HFF-Myc (cell line): Measurements from ENCODE around the gene LRRC8D.

Experiments used
- DNase-seq: peaks from one replicate; pipeline ENCODE4 v3.0.0-alpha.2; 2011; ENCODE audit warnings: low read depth; ENCODE audit errors: extremely low read depth
- H3K4me3 ChIP-seq: replicated peaks from 2 replicates; pipeline ENCODE4 v1.5.1; 2011; ENCODE audit warnings: low read depth, mild to moderate bottlenecking, control low read depth, low read length
- TF ChIP-seq, protein P1 (sequence below): IDR thresholded peaks from 2 replicates; pipeline ENCODE4 v1.5.1; 2012; ENCODE audit warnings: mild to moderate bottlenecking, low read depth, low read length, control low read depth; ENCODE audit errors: missing control alignments

Gene LRRC8D

GRCh38 chr1:89870998-89871397, 50.2 kb downstream of the LRRC8D start:
- TF ChIP-seq, protein P1, sequence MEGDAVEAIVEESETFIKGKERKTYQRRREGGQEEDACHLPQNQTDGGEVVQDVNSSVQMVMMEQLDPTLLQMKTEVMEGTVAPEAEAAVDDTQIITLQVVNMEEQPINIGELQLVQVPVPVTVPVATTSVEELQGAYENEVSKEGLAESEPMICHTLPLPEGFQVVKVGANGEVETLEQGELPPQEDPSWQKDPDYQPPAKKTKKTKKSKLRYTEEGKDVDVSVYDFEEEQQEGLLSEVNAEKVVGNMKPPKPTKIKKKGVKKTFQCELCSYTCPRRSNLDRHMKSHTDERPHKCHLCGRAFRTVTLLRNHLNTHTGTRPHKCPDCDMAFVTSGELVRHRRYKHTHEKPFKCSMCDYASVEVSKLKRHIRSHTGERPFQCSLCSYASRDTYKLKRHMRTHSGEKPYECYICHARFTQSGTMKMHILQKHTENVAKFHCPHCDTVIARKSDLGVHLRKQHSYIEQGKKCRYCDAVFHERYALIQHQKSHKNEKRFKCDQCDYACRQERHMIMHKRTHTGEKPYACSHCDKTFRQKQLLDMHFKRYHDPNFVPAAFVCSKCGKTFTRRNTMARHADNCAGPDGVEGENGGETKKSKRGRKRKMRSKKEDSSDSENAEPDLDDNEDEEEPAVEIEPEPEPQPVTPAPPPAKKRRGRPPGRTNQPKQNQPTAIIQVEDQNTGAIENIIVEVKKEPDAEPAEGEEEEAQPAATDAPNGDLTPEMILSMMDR = no peak
- no peak for DNase-seq

DNA sequence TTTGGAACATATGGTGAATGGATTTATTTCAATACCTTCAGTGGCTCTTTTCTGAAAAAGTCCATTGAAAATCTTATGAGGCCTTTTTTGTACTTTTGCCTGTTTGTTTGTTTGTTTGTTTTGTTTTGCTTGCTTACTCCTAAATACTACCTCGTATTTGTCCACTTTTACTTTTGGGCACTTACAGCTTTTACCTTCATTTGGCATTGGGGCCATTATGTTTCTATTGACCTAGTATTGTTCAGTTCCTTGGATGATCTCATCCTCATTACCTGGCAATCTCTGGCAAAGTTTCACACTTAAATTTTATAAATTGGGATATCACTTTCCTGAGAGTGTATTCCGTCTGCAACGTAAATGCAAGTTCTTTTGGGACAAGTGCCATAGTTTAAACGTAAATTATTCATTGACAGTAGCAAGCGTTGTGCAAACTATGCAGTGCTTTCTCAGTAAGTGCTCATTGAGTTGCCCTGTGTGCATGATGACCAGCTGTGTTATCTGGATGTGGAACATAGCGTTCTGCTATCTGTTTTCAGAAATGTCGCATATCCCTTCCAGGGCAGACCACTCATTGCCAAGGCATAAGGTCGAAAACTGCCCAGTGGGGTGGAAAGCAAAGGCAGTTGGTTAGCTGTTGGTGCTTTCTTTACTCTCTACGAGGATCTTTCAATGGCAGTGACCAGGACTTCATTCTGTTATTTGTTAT, 51.1 kb downstream of the LRRC8D start:
- no peak for DNase-seq
- no peak overlapping the region for H3K4me3 ChIP-seq
- TF ChIP-seq, protein P1 = no peak

More at GRCh38 chr1:89870998-89871397, 50.2 kb downstream of the LRRC8D start:
- no peak overlapping the region for H3K4me3 ChIP-seq

- DNase-seq = no peak
- TF ChIP-seq, protein P1 = no peak
These were observed 51.7 kb downstream of the LRRC8D start for GRCh38 chr1:89872567-89872966.

GRCh38 chr1:89873288-89873687, 52.5 kb downstream of the LRRC8D start:
- TF ChIP-seq, protein P1 = no peak
- no peak for DNase-seq
- no peak overlapping the region for H3K4me3 ChIP-seq

More at GRCh38 chr1:89872567-89872966, 51.7 kb downstream of the LRRC8D start:
- no peak overlapping the region for H3K4me3 ChIP-seq

GRCh38 chr1:89873770-89874169, 52.9 kb downstream of the LRRC8D start:
- TF ChIP-seq, protein P1 = no peak
- H3K4me3 ChIP-seq = no peak overlapping the region
- DNase-seq = no peak

DNA sequence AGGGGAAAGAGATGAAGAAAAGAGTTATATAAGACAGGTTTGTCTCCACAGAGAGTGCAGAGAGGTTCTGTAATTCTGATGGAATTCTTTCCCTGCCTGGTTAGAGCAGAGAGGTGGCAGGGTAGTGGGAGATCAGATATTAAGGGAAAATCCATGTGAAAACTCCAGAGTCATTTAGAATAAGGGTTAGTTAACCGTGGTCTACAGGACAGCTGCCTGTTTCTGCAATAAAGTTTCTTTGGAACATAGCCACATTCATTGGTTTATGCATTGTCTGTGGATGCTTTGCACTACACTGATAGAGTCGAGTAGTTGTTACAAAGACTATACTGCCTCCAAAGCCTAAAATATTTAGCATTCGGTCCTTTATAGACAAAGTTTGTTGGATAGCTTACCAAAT, 55.6 kb downstream of the LRRC8D start:
- H3K4me3 ChIP-seq = no peak overlapping the region
- TF ChIP-seq, protein P1 = no peak
- DNase-seq = no peak

GRCh38 chr1:89877756-89878155, 56.9 kb downstream of the LRRC8D start:
- TF ChIP-seq, protein P1 = no peak
- DNase-seq = no peak

More at GRCh38 chr1:89877756-89878155, 56.9 kb downstream of the LRRC8D start:
- H3K4me3 ChIP-seq = no peak overlapping the region
